H1 (cell line): ENCODE data around the gene APBA2.

Experiments
- CHD7 ChIP-seq: fragments of 300-600 bp; sonication (generic); IDR thresholded peaks from 2 replicates; pipeline ENCODE4 v1.7.1; 2012; ENCODE audit warnings: low read length, moderate library complexity, mild to moderate bottlenecking, inconsistent platforms; ENCODE audit not compliant: insufficient replicate concordance
- CTCF ChIP-seq, 3 experiments: IDR thresholded peaks; 1 replicate in 2 of 3; 2 replicates in 1 of 3; pipeline versions ENCODE4 v1.5.1 to v1.6.1; 2011; ENCODE audit warnings: low read length in 3 of 3, mild to moderate bottlenecking in 3 of 3, inconsistent platforms in 2 of 3, low read depth in 1 of 3, moderate library complexity in 1 of 3; ENCODE audit not compliant: insufficient read depth in 1 of 3; ENCODE audit errors: control extremely low read depth in 1 of 3
- EZH2 ChIP-seq: fragments of 200-600 bp; sonication (generic); IDR thresholded peaks from 2 replicates; pipeline ENCODE4 v1.7.1; 2012; ENCODE audit warnings: low read depth, mild to moderate bottlenecking, moderate library complexity, low read length, inconsistent platforms; ENCODE audit not compliant: severe bottlenecking
- GABPA ChIP-seq: IDR thresholded peaks from 2 replicates; pipeline ENCODE4 v1.6.1; 2011; ENCODE audit warnings: mild to moderate bottlenecking, low read length, moderate library complexity, borderline replicate concordance; ENCODE audit not compliant: insufficient read depth
- POLR2A ChIP-seq, 2 experiments: IDR thresholded peaks; 1 replicate in 1 of 2; 2 replicates in 1 of 2; pipeline ENCODE4 v1.6.1; 2011; ENCODE audit warnings: low read depth in 2 of 2, low read length in 2 of 2, mild to moderate bottlenecking in 2 of 2; ENCODE audit errors: control extremely low read depth in 1 of 2
- POLR2AphosphoS5 ChIP-seq: IDR thresholded peaks from 2 replicates; pipeline ENCODE4 v1.6.1; 2011; ENCODE audit warnings: low read depth, low read length
- RAD21 ChIP-seq, 2 experiments: IDR thresholded peaks in 1 of 2; conservative IDR thresholded peaks in 1 of 2; 2 replicates each; pipeline ENCODE4 v1.6.1; 2011; ENCODE audit warnings: low read depth in 2 of 2, low read length in 2 of 2, improper control_type of control experiment in 1 of 2, inconsistent platforms in 1 of 2, mild to moderate bottlenecking in 1 of 2, moderate library complexity in 1 of 2
- SIX5 ChIP-seq: IDR thresholded peaks from 2 replicates; pipeline ENCODE4 v1.6.1; 2011; ENCODE audit warnings: mild to moderate bottlenecking, low read depth, low read length
- SRF ChIP-seq: IDR thresholded peaks from 2 replicates; pipeline ENCODE4 v1.6.1; 2011; ENCODE audit warnings: mild to moderate bottlenecking, low read depth, low read length, moderate library complexity
- TCF12 ChIP-seq: IDR thresholded peaks from 2 replicates; pipeline ENCODE4 v1.6.1; 2011; ENCODE audit warnings: low read depth, mild to moderate bottlenecking, low read length
- ZNF274 ChIP-seq: IDR thresholded peaks from 2 replicates; pipeline ENCODE4 v1.7.0; 2012; ENCODE audit warnings: low read length, borderline replicate concordance; ENCODE audit errors: extremely low read depth

GRCh38 chr15:29053006-29053405 lies 167.2 kb downstream of the APBA2 start:
- no peak for TF ChIP-seq EZH2
- no peak for TF ChIP-seq CTCF (IDR thresholded peaks at IDR 0.05; ENCODE audit: control extremely low read depth in 1 of 3, insufficient read depth in 1 of 3, low read depth in 1 of 3, low read length in 3 of 3)
- TF ChIP-seq POLR2AphosphoS5, result no peak
- TF ChIP-seq RAD21 (IDR thresholded peaks at IDR 0.05 in 1 of 2, conservative IDR thresholded peaks at IDR 0.05 in 1 of 2; ENCODE audit: low read depth in 2 of 2, low read length in 2 of 2), result no peak
- TF ChIP-seq GABPA, result no peak
- no peak for TF ChIP-seq ZNF274
- no peak for TF ChIP-seq TCF12
- TF ChIP-seq CHD7, result no peak
- TF ChIP-seq SRF, result no peak
- no peak for TF ChIP-seq POLR2A (IDR thresholded peaks at IDR 0.05; ENCODE audit: control extremely low read depth in 1 of 2, low read depth in 2 of 2, low read length in 2 of 2)
- no peak for TF ChIP-seq SIX5
